SH-SY5Y (cell line): ENCODE results near the gene CCDC88C.

Source experiments
- GATA2 ChIP-seq: IDR thresholded peaks from 2 replicates; pipeline ENCODE4 v1.6.1; 2011; ENCODE audit warnings: mild to moderate bottlenecking, low read depth, low read length
- GATA3 ChIP-seq: IDR thresholded peaks from 2 replicates; pipeline ENCODE4 v1.6.1; 2011; ENCODE audit warnings: low read depth, mild to moderate bottlenecking, low read length, moderate library complexity

- TF ChIP-seq GATA3 (no peak), GATA2 (no peak)
Measured at GRCh38 chr14:91352053-91352452, 65.6 kb downstream of the CCDC88C start.
